GM12801 (cell line): ENCODE data around the gene PLPPR4.

ENCODE experiments used
- CTCF ChIP-seq: IDR thresholded peaks from one replicate; pipeline ENCODE4 v1.5.1; 2011; ENCODE audit warnings: control low read depth; ENCODE audit not compliant: insufficient read length; ENCODE audit errors: extremely low read depth

The PLPPR4 gene

DNA sequence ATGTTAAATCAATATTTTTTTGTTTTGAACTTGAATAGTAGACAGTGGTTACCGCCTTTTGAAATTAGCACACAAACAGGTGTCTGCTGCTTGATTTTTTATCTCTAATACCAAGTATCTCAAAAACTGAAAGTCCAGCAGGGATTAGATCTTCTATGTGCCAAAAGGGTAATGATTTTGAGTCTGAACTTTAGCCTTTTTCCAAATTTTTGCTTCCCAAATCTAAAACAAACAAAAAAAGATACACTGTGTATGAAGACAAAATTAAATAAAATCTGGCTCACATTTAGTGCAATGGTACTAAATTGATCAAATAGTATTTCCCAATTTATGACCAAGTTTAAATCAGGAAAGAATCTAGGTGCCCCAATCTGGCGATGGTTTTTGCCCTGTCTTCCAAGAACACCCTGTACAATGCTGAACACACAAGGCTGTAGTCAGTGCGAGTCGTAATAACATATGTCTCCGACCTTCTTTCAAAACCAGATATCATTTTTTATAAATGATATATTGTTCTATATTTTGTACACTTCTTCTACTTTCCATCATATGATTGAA is 40.5 kb downstream of the PLPPR4 start:
- TF ChIP-seq CTCF, result no peak

DNA sequence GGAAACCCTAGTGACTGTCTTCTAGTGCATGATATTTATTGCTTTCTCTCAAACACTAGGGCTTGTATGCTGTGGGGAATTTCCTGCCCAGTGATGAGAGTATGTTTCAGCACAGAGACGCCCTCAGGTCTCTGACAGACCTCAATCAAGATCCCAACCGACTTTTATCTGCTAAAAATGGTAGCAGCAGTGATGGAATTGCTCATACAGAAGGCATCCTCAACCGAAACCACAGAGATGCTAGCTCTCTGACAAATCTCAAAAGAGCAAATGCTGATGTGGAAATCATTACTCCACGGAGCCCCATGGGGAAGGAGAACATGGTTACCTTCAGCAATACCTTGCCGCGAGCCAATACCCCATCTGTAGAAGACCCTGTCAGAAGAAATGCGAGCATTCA is 41.3 kb downstream of the PLPPR4 start:
- TF ChIP-seq CTCF, result no peak

GRCh38 chr1:99306056-99306455 is 41.8 kb downstream of the PLPPR4 start:
- TF ChIP-seq CTCF, result no peak

GRCh38 chr1:99306644-99307043 is 42.4 kb downstream of the PLPPR4 start:
- no peak for TF ChIP-seq CTCF

DNA sequence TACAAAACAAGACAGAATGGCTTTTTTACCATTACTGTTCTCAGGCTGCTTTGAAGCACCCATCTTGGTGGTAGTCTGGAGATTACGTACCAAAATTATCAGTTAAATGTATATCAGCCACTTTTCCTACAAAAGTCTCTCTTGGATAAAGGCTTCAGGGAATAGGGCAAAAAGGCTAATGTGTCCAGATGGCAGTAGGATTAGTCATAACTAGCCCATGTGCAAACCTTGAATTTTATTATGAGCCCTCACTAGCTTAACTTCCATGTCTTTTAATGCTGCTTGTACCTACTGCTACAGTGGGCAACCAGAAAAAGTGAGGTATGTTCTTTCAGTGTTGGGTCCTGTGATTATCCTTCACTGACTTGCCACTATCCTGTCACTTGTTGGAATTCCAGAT is 51.0 kb downstream of the PLPPR4 start:
- no peak for TF ChIP-seq CTCF

DNA sequence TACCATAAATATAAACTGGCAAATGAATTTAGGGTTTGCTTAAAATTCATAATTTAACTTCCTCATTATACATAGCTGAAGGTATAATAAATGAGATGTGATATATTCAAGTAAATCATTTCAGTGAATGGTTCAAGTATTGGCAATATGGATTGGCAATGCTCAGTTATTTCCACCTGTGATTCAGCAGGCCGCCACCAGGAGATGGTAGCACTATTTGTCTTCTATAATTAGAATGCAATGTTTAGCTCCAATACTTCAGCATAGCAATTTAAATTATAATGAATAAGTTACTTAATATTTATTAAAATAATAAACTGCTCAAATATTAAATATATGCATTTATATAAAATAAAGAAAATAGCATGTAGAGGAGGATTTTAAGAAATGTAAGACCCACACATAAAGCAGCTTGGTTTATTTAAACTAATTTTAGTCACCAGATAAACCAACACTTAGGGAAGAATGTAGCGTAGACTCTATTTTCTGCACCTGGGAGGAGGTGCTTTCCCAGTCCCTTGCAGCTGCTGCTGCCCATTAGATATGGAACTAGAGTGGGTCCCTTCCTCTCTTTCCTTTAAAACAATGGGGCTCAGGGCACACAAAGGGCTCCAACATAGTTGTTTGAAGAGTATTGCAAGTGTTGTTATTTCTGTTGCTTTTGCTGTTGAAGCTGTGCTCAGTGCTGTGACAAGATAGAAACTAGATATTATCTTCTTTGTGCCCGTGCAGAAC is 62.1 kb downstream of the PLPPR4 start:
- TF ChIP-seq CTCF, result no peak

DNA sequence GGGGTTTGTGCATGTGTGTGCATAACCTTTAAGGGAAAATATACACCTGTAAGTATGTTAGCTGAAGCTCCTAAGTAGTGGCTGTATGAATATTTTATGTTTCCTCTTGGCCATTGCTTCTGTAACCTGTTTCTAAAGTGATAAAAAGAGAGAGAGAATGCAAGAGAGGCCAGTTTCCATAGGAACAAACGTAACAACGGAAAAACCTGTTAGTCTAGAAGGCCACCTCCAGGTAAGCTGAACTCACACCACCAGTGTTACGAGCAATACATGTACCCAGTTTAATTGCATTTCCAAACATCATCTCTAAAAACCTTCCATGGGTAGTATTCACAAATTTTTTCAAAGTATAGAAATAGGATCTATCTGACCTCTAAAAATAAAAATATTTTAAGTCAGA is 63.1 kb downstream of the PLPPR4 start:
- no peak for TF ChIP-seq CTCF
